ENCODE data around the gene DUSP14. TPM values are rescaled to one million over a fixed set of nuclear protein-coding genes. Genes with fewer than 3 reads are reported as not detected.
"Not testable (repeated sequence)": the region's sequence is repeated elsewhere in the genome, so short reads cannot be mapped to it uniquely, and the experiment has no call there.

DUSP14 gene
- total RNA-seq, 1 experiment from 2014 or later: 50.8 TPM

DNA sequence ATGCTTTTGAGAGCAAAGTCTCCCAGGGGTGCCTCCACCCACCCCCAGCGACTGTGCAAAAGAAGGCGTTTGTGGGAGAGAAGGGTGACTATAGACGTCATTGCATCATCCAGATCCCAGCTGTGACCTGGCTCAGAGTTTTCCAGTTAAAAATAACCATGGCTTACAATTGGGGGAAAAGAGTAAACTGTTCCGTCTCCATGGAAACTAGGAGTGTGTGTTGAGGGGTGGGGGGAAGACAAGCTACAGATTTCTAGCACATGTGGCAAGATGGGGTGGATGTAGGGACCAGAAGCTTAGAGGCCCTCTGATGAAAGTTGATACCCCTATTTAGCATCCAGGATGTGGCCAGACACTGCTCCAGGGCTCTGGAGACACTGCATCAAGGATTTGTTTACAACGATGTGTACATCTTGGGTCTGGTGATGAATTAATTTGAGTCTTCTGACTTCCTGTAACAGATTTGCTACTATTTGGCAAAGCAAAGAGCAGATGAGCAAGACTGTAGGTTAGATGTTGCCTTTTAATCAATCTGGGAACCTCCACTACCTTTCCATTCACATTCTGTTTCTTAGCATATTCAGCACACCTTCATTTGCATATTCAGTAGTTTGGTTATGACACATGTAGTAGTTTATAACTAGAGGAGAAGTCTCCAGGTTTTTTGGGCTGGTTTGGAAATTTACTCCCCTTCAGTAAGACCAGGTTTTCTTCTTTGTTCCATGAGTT is 6.2 kb upstream of the DUSP14 start:
- DNase-seq (ENCODE audit: low spot score): peak; percentile 90

DNA sequence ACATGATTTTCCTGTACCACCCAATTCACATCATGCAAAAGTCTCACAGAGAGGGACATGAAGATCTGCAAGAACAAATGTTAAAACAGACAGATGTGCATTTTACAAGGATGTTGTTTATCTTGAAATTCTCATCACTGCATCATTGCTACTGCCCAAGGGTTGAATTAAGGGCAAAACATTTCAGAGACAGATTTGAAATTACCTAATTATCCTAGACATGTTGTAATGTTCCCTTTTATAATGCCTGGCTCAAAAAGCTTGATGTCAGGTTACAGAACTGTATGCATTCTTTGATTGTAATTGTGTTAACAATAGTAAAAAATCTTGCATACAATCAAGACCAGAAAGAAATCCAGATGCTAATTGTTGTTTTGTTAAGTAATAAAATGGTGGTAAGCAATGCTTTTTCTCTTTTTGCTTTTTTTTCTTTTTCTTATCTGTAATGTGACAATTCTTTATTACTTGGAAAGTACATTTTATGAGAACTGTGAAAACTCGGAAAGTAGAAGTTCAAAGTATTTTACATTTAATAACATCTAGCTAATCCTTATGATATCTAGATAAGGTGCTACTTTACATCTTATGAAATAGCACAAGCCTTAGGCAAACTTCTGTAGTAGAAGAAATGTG is 3.6 kb upstream of the DUSP14 start:
- DNase-seq (ENCODE audit: low spot score): no peak

DNA sequence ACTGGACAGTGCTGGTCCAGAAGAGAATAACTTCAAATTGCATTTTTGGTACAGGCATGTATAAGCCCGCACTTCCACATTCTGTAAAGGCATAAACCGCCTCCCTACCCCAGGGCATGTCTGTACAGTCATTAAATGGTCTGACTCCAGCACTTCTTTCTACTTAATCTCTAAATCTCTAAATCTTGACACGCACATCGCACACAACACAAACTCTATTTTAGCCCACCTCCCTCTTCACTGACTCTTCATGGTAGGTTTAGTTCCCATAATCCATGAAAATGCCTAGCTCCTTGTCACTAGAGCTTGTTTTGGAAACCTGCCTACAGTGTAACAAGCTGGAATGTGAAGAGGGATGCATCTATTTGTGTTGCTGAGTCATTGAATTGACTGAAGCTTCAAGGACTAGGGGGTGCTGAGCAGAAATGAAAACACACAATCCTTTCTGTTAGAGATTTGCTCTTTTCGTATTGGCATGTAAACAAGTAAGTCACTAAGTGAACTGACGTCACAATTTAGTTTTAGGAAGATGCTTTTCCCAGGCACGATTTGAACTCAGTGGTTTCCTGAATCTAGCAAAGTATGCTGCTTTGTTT is 1.6 kb upstream of the DUSP14 start:
- peak; percentile 95 for DNase-seq (ENCODE audit: low spot score)

DNA sequence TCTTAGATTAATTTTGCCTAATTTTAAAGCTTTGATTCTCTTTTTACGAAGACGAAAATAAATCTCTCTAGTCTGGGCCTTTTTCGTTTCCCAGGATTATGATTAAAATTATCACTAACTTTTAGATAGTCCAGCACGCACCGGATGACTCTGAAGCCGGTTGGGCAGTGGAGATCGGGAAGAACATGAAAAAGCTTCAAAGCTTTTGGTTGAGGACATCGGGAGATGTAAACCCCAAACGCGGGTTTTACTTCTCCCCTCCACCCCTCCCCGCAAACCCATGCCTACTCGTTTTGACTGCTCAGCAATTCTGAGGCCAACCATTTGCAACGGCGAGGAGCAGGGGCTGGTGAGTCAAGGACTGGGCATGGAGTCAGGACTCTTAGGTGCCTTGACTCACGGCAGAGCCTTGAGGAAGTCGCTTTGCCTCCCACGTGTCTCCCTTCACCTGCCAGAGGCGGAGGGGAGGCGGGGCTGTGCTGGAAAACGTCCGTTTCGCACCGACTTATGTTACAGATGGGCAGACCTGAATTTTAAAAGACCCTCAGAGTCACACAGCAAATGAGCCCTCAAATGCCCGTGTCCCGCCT is 989 bp upstream of the DUSP14 start:
- peak; percentile 91 for DNase-seq (ENCODE audit: low spot score)

DNA sequence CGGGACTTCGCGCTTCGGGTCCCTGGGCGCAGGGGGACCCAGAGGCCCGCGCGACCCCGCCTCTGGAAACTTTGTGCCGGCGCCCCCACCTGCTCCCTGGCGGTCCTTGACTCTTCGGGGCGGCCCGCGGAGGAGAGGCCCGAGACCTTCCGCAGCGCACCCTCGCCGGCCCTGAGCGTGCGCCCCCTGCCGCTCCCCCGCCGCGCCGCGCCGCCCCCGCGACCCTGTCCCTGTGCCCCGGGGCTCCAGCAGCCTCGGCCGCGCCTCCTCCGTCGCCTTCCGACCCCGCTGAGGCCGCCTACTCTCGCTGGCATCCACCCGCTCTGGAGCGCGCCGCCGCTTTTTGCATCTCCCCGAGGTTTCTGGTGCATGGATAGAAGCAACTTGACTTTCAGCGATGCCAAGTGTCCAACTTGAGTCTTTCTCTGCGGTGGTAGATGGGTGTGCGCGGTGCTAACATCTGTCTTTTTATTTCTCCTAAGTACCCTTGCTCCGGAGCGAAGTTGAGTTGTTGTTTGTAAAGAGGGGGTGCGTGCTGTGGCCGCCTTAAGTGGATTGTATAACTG is 414 bp downstream of the DUSP14 start:
- peak; percentile 37 for DNase-seq (ENCODE audit: low spot score)

DNA sequence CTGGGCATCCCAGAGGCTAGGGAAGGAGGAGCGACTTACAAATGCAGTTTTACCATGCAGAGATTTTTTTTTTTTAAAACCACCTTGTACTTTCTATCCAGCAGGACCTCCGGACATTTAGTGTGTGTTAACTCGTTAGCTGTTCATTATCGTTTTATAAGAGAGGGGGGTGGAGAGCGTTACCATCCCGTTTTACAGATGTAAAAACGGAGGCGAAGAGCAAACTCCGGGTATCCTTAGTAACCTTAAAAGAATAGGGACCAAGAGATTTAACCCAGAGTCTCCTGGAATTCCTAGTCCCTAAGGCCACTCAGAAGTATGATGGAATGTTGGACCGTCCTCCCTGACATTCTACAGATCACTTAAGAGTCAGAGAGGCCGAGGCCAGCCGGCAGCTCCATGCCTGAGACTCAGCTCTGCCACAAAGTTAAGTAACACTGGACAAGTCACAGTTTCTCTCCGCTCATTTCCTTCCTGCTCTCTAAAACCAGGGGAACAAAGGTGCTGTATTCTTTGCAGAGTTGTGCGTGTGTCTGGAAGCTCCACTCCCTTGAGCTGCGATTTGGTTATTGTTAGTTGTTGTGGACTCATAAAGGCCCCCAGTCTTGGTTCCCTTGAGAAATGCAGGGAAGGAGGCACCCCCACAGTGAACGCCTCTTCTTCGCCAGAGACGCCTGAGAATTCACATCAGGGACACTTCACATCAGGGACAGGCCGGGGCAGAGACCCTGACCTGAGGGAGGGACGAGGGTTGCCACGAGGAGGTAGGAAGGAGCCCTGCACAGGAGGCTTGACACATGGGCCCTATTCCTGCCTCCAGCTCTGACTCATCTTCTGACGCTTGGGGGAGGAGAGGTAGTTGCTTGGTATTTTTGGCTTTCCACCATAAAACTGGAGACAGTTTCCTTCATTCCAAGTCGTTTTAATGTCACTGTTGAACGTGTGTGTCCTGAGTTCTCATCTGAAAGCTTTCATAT is 1.2 kb downstream of the DUSP14 start:
- DNase-seq (ENCODE audit: low spot score): peak; percentile 82

DNA sequence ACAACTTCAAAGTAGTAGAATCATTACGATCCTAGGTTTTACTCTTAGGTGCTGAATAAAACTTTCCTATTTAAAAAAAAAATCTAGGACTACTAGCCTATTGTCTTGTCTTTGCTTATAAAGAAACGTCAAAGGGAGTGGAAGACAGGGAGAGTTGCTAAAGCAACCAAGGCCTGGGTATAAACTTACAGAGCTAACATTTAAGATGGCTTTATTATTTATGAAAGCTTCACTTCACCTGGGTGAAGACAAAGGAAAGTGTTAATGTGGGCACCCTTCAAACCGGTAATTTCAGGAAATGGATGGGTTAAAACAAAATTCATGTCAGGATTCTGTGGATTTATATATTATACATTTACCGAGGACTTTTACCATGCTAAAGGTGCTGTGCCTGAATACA is 2.5 kb downstream of the DUSP14 start:
- DNase-seq (ENCODE audit: low spot score): no peak

DNA sequence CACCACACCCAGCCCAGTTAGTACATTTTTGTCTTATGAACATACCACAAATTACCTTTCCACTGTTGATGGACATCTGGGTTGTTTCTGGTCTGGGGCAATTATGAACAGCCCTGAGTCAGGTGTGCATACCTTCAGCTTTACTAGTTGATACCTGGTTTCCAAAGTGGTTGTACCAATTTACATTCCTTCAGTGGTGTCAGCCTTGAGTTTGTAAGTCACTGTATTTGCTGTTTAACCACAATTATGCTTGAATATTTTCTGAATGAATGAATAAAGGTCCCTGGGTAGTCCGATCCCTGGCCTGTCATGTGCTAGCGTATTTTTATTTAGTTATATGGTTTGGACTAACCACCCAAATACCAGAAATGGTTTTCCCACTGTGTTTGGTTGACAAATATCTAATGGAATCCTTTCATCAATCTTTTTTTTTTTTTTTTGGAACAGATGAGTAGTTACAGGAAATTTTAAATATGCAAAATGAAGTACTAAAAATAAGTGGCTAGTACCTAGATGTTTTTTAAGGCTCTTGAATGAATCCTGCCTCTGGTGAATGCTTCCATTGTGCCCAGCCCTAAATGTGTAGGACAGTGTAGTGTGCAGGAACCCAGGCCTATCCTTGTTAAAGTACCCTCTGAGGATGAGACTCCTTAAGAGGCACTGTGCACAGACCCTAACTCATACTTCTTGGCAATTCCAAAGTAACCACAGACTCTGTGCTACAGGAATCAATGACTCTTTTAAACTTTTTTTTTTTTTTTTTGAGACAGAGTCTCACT is 3.7 kb downstream of the DUSP14 start:
- no peak for DNase-seq (ENCODE audit: low spot score)

DNA sequence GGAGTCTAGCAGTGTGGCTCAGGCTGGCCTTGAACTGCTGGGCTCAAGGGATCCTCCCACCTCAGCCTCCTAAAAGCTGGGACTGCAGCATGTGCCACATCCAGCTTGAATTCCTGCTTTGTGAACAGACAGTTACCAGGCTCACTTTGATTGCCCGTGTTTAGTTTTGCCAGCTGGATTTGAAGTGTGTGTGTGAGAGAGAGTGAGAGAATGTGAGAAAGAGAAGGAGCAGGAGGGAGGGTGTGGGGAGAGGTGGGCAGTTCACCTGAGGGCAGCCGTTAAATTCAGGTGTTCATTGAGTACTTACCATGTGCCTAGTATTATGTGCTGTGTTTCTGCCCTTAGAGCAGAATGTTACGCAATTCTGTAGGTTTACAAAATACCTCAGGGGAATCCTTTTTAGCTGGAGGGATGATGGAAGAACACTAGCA is 4.7 kb downstream of the DUSP14 start:
- no peak for DNase-seq (ENCODE audit: low spot score)

DNA sequence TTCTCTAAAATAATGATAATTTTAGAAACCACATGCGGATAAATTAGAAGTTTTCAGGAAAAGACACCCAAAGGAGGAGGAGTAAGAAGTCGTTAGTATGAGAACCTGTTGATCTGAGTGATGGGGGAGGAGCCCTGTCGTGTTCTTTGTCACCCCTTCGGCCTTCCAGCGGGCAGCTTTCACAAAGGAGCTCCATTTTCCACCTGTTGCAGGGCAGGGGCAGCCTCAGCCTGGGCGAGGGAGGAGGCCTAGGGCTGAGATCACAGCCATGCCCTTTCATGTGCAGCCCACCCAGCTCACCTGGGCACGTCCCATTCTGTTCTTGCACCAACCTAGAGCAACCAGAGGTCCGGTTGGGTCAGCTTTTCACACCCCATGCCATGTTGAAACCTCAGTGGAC is 5.3 kb downstream of the DUSP14 start:
- no peak for DNase-seq (ENCODE audit: low spot score)

DNA sequence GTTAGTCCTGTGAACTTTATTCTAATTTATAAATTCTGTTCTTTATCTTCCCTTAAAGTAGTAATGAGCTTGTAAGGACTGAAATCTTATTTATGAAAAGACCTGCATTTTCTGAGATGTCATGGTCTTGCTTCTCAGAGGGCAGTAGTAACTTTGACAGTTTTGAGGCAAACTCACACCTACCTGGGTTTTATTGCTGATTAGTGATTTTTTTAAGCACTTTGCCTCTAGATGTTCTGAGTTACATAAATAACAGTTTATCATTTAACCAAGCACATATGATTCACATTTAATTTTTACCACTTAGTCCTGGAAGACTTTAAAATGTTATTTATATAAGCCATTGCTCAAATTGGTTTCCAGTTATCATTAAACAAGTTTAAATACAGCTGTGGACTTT is 10.7 kb downstream of the DUSP14 start:
- no peak for DNase-seq (ENCODE audit: low spot score)

DNA sequence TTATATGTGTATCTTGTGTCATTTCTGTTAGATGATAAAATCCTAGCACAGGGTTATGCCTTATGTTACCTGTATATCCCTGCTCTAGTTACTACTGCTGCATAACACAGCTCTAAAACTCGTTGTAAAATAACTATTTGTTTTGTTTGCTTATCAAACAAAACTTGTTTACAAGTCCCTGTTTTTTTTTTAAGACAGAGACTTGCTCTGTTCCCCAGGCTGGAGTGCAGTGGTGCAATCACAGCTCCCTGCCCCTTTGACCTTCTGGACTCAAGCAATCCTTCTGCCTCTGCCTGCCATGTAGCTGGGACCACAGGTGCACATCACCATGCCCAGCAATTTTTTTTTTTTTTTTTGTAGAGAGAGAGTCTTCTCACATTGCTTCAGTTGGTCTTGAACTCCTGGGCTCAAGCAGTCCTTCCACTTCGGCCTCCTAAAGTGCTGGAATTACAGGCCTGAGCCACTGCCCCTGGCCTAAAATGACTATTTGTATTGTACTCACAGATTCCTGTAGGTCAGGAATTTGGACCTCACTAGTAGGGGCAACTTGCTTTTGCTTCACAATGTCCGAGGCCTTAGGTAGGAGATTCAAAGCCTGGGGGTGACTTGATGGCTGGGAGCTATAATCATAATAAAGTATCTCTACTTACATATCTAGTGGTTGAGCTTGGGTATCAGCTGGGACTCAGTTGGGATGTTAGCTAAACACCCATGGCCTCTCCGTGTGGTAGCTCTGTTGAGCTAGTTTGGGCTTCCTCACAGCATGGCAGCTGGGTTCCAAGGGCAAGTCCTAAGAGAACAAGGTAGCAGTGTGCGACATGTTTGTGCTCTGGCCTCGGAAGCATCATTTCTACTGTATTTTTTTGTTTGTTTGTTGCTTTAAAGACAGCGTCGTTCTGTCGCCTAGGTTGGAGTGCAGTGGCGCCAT is 12.6 kb downstream of the DUSP14 start:
- DNase-seq (ENCODE audit: low spot score): no peak

DNA sequence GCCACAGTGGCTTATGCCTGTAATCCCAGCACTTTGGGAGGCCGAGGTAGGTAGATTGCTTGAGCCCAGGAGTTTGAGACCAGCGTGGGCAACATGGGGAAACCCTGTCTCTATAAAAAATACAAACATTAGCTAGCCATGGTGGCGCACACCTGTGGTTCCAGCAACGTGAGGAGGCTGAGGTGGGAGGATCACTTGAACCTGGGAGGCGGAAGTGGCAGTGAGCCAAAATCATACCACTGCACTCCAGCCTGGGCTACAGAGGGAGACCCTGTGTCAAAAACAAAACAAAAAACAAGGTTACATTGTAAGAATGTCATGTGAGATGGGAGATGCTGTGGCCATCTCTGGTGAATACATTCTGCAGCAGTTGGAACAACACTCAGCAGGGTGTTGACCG is 13.5 kb downstream of the DUSP14 start:
- DNase-seq (ENCODE audit: low spot score): no peak

DNA sequence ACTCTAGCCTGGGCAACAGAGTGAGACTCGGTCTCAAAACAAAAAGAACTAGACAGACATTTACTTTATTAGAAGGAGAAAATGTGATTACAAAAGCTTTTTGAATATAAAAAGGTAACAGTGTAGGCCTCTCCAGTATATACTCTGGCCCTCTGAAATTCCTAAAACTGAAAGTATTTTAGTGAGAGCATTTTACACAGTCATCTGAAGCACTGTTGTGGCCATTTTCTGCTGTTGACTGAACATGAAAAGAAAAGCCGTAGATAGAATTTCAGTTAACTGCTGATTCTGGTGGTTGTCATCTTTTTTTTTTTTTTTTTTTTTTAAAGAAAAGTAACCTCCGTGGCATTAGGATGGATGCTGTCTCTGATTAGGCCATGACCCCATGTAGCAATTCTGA is 15.6 kb downstream of the DUSP14 start:
- DNase-seq (ENCODE audit: low spot score): no peak

DNA sequence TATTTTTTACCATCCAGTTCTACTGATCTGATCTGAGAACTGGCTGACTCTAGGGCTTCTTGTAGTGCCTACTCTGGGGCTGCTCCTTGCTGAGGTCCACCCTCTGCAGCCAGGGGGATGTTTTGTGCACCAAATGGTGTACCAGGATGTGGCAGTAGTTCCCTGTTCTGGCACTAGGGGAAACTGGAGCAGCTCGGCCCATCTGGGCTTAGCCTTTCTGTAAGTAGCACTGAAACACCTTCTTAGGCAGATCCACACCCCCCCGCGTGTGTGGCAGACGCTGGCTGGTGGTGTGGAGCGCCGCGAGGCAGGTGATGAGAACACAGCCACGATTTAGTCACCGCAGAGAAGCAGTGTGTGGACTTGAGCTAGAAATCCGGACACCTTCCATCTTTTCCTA is 17.0 kb downstream of the DUSP14 start:
- peak; percentile 32 for DNase-seq (ENCODE audit: low spot score)

DNA sequence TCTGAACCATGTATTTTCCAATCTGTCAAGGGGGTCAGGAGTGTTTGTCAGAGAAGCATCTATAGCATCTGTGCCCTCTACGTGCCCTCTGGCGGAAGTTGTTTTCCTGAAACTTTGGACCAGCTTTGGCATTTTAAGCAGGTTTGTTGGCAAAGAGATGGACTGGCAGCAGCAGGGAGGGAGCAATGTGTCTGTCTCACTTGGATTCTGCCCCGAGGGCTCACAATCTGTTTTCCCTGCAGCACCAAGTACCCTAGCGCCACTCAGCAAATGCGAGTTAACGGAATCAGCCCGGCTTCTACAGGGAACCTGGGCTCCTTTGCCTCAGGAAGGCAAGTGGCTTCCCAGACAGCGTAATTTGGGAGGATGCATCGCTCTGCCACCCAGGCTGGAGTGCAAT is 17.4 kb downstream of the DUSP14 start:
- no peak for DNase-seq (ENCODE audit: low spot score)

DNA sequence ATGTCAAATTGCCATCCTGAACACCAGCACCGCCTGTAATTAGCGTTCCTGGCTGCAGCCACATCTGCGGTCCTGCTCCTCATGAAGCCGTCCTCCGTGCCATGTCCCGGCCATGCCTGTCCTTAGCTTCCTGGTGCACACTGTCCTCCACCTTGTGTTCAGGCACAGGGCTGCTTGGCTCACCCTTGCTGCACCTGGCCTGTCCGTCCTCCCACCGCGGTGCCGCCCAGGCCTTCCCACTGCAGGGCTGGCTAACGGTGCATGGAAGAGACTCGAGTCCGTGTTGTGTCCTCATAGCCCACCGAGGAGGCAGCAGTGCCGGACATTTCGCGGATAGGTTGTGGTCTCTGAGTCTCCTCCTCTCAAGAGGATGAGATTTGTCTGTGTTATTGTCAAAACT is 20.4 kb downstream of the DUSP14 start:
- DNase-seq (ENCODE audit: low spot score): no peak

DNA sequence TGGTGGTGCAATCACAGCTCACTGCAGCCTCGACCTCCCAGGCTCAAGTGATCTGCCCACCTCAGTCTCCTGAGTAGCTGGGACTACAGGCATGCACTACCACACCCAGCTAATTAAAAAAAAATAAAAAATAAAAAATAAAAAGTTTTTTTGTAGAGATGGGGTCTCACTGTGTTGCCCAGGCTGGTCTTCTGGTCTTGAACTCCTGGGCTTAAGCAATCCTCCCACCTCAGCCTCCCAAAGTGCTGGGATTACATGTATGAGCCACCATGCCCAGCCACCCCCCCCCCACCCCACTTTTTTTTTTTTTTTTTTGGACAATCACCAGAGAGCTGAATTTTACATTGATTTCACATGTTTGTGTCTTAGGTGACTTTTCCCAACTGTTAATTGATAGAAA is 22.0 kb downstream of the DUSP14 start:
- DNase-seq (ENCODE audit: low spot score): not testable (repeated sequence)

DNA sequence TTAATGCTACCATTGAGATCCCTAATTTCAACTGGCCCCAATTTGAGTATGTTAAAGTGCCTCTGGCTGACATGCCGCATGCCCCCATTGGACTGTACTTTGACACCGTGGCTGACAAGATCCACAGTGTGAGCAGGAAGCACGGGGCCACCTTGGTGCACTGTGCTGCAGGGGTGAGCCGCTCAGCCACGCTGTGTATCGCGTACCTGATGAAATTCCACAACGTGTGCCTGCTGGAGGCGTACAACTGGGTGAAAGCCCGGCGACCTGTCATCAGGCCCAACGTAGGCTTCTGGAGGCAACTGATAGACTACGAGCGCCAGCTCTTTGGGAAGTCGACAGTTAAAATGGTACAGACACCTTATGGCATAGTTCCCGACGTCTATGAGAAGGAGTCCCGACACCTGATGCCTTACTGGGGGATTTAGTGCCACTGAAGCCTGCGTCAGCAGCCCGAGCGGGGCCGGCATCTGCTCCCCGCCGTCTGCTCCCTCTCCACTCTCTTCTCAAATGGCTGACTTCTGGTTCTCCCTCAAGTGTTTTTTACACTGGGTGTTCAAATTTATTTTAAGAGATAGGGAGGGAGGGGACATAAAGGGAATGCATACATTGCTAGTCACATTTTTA is 22.9 kb downstream of the DUSP14 start:
- no peak for DNase-seq (ENCODE audit: low spot score)

All from H4 (cell line).